ENCODE data around the gene MMP7. TPM values are rescaled to one million over a fixed set of nuclear protein-coding genes. Genes with fewer than 3 reads are reported as not detected.

The MMP7 gene
- total RNA-seq, 1 donor from 2014 or later, result not detected

- DNase-seq, result no peak
- ATAC-seq (ENCODE audit: low read depth), result no peak
- intact Hi-C loops (cut with micrococcal nuclease), result no loop called here
- Mint-ChIP-seq H3K9me3 (no peaks in the 10 kb centered on the region), H3K27ac (no peak overlapping the region), H3K27me3 (no peaks in the 10 kb centered on the region), H3K36me3 (ENCODE audit: low read depth) (no peaks in the 10 kb centered on the region), H3K4me1 (peaks cover 7% of the 10 kb centered on the region), H3K4me3 (no peak overlapping the region)
- CTCF ChIA-PET, result interaction anchor here (0.8 to 1.3 kb wide), 2 partner anchors 12 to 126 kb away, joined by 3 to 4 read pairs; no protein-coding TSS in a partner anchor
- TF ChIP-seq, protein P1, sequence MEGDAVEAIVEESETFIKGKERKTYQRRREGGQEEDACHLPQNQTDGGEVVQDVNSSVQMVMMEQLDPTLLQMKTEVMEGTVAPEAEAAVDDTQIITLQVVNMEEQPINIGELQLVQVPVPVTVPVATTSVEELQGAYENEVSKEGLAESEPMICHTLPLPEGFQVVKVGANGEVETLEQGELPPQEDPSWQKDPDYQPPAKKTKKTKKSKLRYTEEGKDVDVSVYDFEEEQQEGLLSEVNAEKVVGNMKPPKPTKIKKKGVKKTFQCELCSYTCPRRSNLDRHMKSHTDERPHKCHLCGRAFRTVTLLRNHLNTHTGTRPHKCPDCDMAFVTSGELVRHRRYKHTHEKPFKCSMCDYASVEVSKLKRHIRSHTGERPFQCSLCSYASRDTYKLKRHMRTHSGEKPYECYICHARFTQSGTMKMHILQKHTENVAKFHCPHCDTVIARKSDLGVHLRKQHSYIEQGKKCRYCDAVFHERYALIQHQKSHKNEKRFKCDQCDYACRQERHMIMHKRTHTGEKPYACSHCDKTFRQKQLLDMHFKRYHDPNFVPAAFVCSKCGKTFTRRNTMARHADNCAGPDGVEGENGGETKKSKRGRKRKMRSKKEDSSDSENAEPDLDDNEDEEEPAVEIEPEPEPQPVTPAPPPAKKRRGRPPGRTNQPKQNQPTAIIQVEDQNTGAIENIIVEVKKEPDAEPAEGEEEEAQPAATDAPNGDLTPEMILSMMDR (IDR thresholded peaks at IDR 0.05), result no peak
- POLR2A ChIA-PET, result interaction anchor here (1.3 kb wide), 1 partner anchor 11 kb away, joined by 6 read pairs; no protein-coding TSS in a partner anchor
Observed at GRCh38 chr11:102487214-102487613, 43.3 kb downstream of the MMP7 start.

DNA sequence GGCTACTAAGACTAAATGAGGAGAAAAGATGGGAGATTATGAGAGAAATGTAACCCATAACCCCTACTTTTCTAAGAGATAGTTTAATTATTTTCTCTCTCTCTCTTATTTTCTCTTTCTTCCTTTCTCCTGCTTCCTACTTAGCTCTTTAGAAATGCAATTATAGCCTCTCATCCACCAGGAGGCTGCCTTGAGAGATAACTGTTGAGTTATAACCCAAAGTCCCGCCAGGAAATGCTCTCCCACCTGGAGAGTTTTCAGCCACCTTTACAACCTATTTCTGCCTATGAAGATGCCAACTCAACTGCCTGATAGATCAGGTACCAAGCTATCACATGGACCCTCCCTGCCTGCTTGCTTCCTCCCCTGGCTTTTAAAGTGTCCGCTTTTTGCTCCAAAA is 44.0 kb downstream of the MMP7 start:
- TF ChIP-seq, protein P1 (IDR thresholded peaks at IDR 0.05), result no peak
- intact Hi-C loops (cut with micrococcal nuclease), result no loop called here
- ChIA-PET CTCF (interaction anchor here (0.8 kb wide), 1 partner anchor 11 kb away, joined by 3 read pairs; no protein-coding TSS in a partner anchor), POLR2A (interaction anchor here (1.3 kb wide), 1 partner anchor 10 kb away, joined by 6 read pairs; no protein-coding TSS in a partner anchor)
- no peak for DNase-seq
- Mint-ChIP-seq H3K27ac (no peak overlapping the region), H3K27me3 (no peaks in the 10 kb centered on the region), H3K4me1 (peaks cover 5% of the 10 kb centered on the region), H3K4me3 (no peak overlapping the region), H3K9me3 (no peaks in the 10 kb centered on the region), H3K36me3 (ENCODE audit: low read depth) (no peaks in the 10 kb centered on the region)
- no peak for ATAC-seq (ENCODE audit: low read depth)

DNA sequence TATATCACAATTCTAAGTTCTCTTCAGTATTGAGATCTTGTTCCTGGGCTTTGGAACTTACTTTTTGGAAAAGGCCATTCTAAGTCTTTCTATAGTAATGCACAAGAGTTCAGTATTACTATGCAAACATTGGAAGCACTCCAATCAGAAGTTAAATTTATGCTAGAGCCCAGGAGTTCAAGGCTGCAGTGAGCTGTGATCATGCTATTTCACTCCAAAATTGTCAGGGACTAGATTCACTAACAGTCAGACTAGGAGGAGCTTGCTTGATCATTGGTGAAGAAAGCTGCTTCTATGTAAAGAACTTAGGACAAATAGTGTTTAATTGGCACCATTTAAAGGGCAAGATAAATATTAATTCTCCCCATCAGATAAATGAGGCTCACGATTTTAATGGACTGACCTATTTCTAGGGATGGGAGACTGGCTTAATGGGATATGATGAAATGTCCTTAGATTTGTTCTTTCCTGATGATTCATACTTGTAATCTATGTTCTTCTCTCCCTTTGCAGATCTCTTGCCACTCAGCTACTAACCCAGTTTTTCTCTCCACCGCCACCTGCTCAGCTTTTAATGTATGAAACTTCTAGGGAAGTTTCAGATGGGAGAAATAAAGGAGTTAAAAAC is 45.3 kb downstream of the MMP7 start:
- POLR2A ChIA-PET, result no interaction called here
- DNase-seq (no peak), ATAC-seq (ENCODE audit: low read depth) (no peak)
- Mint-ChIP-seq H3K9me3 (no peaks in the 10 kb centered on the region), H3K4me3 (no peak overlapping the region), H3K4me1 (peaks cover 5% of the 10 kb centered on the region), H3K27ac (no peak overlapping the region), H3K36me3 (ENCODE audit: low read depth) (no peaks in the 10 kb centered on the region), H3K27me3 (no peaks in the 10 kb centered on the region)
- intact Hi-C loops (cut with micrococcal nuclease), result no loop called here
- TF ChIP-seq, protein P1 (IDR thresholded peaks at IDR 0.05), result no peak
- CTCF ChIA-PET, result no interaction called here

DNA sequence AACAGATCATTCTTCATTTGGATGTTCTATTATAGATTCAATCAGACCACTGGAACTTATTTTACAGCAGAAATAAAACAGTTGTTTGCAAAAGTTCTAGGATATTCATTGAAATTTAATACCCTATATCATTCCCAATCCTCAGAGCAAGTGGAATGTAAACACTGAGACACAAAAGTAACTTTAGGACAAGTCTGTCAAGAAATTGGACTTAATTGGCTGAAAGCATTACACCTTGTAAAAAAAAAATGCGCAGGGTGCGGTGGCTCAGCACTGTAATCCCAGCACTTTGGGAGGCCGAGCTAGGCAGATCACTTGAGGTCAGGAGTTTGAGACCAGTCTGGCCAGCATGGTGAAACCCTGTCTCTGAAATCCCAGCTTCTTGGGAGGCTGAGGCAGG is 48.1 kb downstream of the MMP7 start:
- no peaks in the 10 kb centered on the region for H3K27me3 Mint-ChIP-seq
- ATAC-seq (ENCODE audit: low read depth) (no peak), DNase-seq (no peak)
- intact Hi-C loops (cut with micrococcal nuclease), result no loop called here
- H3K4me3 Mint-ChIP-seq, result no peak overlapping the region
- TF ChIP-seq, protein P1 (IDR thresholded peaks at IDR 0.05), result no peak
- ChIA-PET CTCF (no interaction called here), POLR2A (interaction anchor here (0.6 kb wide), 1 partner anchor 120 kb away, joined by 3 read pairs; no protein-coding TSS in a partner anchor)
- peaks cover 4% of the 10 kb centered on the region for H3K4me1 Mint-ChIP-seq
- no peaks in the 10 kb centered on the region for H3K36me3 Mint-ChIP-seq (ENCODE audit: low read depth)
- H3K9me3 Mint-ChIP-seq, result no peaks in the 10 kb centered on the region
- no peak overlapping the region for H3K27ac Mint-ChIP-seq

- ChIA-PET CTCF (interaction anchor here (0.9 to 1.1 kb wide), 2 partner anchors 13 to 191 kb away, joined by 3 to 4 read pairs; no protein-coding TSS in a partner anchor), POLR2A (no interaction called here)
- no peak for DNase-seq
- intact Hi-C loops (cut with micrococcal nuclease), result no loop called here
- Mint-ChIP-seq H3K27ac (no peak overlapping the region), H3K9me3 (no peaks in the 10 kb centered on the region), H3K4me1 (peaks cover 25% of the 10 kb centered on the region), H3K27me3 (no peaks in the 10 kb centered on the region), H3K36me3 (ENCODE audit: low read depth) (no peaks in the 10 kb centered on the region), H3K4me3 (no peak overlapping the region)
- no peak for ATAC-seq (ENCODE audit: low read depth)
- TF ChIP-seq, protein P1 (IDR thresholded peaks at IDR 0.05), result no peak
Observed at GRCh38 chr11:102479733-102480132, 50.8 kb downstream of the MMP7 start.

Data from activated B cell treated with CpG ODN at 0.5 μM for 24 hours (primary cell).